HepG2 (cell line): Measurements from ENCODE around the gene CRAT. TPM values are rescaled to one million over a fixed set of nuclear protein-coding genes. Genes with fewer than 3 reads are reported as not detected.

Source experiments
- LCORL ChIP-seq, 2 experiments: fragments of 450-650 bp in 1 of 2; sonication (generic) in 1 of 2; formaldehyde crosslinking in 1 of 2; IDR thresholded peaks; 2 replicates each; pipeline versions ENCODE4 v1.5.0 to v1.6.1; 2017 to 2020; ENCODE audit warnings: antibody characterized with exemption in 1 of 2, missing genetic modification reagents in 1 of 2
- NKX3-1 ChIP-seq: sonication (generic); formaldehyde crosslinking; IDR thresholded peaks from 2 replicates; pipeline ENCODE4 v1.5.0; 2020; ENCODE audit warnings: missing genetic modification reagents
- RFXAP ChIP-seq: sonication (generic); formaldehyde crosslinking; IDR thresholded peaks from 2 replicates; pipeline ENCODE4 v1.4.0; 2020; ENCODE audit warnings: missing genetic modification reagents, borderline replicate concordance
- TARDBP ChIP-seq: sonication (generic); formaldehyde crosslinking; IDR thresholded peaks from 2 replicates; pipeline ENCODE4 v1.8.0; 2022; ENCODE audit warnings: mild to moderate bottlenecking, missing genetic modification reagents
- TBX3 ChIP-seq: fragments of 450-650 bp; IDR thresholded peaks from 2 replicates; pipeline ENCODE4 v1.6.1; 2017; ENCODE audit warnings: antibody characterized with exemption, mild to moderate bottlenecking, inconsistent platforms, borderline replicate concordance
- ZBTB20 ChIP-seq: sonication (generic); formaldehyde crosslinking; IDR thresholded peaks from 2 replicates; pipeline ENCODE4 v1.8.1; 2023; ENCODE audit warnings: missing genetic modification reagents, low read depth, mild to moderate bottlenecking, borderline replicate concordance
- ZFP41 ChIP-seq: sonication (generic); formaldehyde crosslinking; IDR thresholded peaks from 2 replicates; pipeline ENCODE4 v1.4.0; 2020; ENCODE audit warnings: mild to moderate bottlenecking, missing genetic modification reagents, borderline replicate concordance
- ZMYM4 ChIP-seq: sonication (generic); formaldehyde crosslinking; IDR thresholded peaks from 2 replicates; pipeline ENCODE4 v1.8.1; 2023; ENCODE audit warnings: mild to moderate bottlenecking, missing genetic modification reagents
- ZNF792 ChIP-seq: IDR thresholded peaks from 2 replicates; pipeline ENCODE4 v1.6.1; 2016
- polyA plus RNA-seq, 8 experiments: library from polyadenylated mRNA; depleted of rRNA in 3 of 8; stranded (reverse) in 7 of 8; unstranded in 1 of 8; fragments of >200 nt; fragmentation: Illumina TruSeq in 4 of 8; extraction: Trizol in 4 of 8; gene quantifications; 2 replicates each; pipeline versions ENCODE4 v1.2.1 to v1.2.3, GENCODE V29; 2011 to 2016; ENCODE audit warnings: low read depth in 4 of 8, missing spikeins in 1 of 8, mixed read lengths in 1 of 8; ENCODE audit not compliant: insufficient read depth in 1 of 8
- total RNA-seq, 5 experiments: library from RNA; depleted of rRNA; stranded (reverse); fragments of >200 nt; fragmentation: Illumina TruSeq; extraction: Trizol; gene quantifications; 2 replicates each; pipeline ENCODE4 v1.2.3, GENCODE V29; 2016; ENCODE audit warnings: low read depth in 1 of 5
- TF ChIP-seq, protein P1 (sequence below): sonication (generic); formaldehyde crosslinking; conservative IDR thresholded peaks from 2 replicates; pipeline ENCODE4 v1.4.0; 2020; ENCODE audit warnings: mild to moderate bottlenecking, missing genetic modification reagents, moderate library complexity
- TF ChIP-seq, protein P2 (sequence below): IDR thresholded peaks from 2 replicates; pipeline ENCODE4 v1.6.1; 2016; ENCODE audit warnings: mild to moderate bottlenecking, missing biosample characterization, missing genetic modification reagents
- TF ChIP-seq, protein P3 (sequence below): sonication (generic); formaldehyde crosslinking; IDR thresholded peaks from 2 replicates; pipeline ENCODE4 v1.4.0; 2020; ENCODE audit warnings: missing genetic modification reagents
- TF ChIP-seq, protein P4 (sequence below): sonication (generic); formaldehyde crosslinking; IDR thresholded peaks from 2 replicates; pipeline ENCODE4 v1.8.0; 2022; ENCODE audit warnings: mild to moderate bottlenecking, missing genetic modification reagents; ENCODE audit not compliant: insufficient replicate concordance
- TF ChIP-seq, protein P5 (sequence below): sonication (generic); formaldehyde crosslinking; IDR thresholded peaks from 2 replicates; pipeline ENCODE4 v1.4.0; 2020; ENCODE audit warnings: missing genetic modification reagents
- TF ChIP-seq, protein P6 (sequence below): sonication (generic); formaldehyde crosslinking; IDR thresholded peaks from 2 replicates; pipeline ENCODE4; 2020; ENCODE audit warnings: missing genetic modification reagents, mild to moderate bottlenecking, borderline replicate concordance

The CRAT gene
- total and polyA plus RNA-seq, 2 of the 13 experiments (the other 11 are each of a cell fraction or from before 2014, with no cell fraction given): 26.1 to 26.6 TPM

DNA sequence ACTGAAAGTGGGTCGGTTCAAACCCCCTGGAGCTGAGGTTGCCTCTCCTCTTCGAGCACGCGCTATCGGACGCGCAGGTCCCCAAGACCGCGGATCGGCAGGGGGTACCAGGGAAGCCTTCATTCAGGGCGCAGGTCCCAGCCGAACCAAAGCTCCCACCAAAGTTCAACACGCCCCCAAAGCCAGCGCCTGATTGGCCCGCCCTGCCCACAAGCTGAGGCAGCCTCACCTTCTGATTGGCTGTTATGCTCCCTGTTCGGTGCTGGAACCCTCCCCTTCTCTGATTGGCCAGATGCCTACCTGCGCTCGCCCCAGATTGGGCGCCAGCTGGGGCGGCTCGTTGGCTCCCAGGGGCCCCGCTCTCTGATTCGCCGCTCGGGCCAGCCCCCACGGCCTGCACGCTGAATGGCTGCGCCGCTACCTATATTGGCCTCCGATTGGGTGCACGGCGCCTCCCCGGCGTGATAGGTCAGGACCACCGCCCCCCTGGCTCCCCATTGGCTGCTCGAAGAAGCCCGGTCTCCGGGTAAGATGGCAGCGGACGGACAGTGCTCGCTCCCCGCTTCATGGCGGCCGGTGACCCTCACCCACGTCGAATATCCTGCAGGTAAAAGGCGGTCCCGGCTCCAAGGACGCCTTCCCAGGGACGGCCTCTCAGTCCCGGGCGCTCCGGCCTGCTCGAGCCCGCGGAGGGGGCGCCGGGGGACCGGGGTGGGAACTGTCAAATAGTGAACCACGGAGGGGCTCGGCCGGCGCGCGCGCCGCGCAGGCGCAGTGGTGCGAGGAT, 29.8 kb downstream of the CRAT start, which contains the start of gene DOLPP1 (continued):
- TF ChIP-seq, protein P1, sequence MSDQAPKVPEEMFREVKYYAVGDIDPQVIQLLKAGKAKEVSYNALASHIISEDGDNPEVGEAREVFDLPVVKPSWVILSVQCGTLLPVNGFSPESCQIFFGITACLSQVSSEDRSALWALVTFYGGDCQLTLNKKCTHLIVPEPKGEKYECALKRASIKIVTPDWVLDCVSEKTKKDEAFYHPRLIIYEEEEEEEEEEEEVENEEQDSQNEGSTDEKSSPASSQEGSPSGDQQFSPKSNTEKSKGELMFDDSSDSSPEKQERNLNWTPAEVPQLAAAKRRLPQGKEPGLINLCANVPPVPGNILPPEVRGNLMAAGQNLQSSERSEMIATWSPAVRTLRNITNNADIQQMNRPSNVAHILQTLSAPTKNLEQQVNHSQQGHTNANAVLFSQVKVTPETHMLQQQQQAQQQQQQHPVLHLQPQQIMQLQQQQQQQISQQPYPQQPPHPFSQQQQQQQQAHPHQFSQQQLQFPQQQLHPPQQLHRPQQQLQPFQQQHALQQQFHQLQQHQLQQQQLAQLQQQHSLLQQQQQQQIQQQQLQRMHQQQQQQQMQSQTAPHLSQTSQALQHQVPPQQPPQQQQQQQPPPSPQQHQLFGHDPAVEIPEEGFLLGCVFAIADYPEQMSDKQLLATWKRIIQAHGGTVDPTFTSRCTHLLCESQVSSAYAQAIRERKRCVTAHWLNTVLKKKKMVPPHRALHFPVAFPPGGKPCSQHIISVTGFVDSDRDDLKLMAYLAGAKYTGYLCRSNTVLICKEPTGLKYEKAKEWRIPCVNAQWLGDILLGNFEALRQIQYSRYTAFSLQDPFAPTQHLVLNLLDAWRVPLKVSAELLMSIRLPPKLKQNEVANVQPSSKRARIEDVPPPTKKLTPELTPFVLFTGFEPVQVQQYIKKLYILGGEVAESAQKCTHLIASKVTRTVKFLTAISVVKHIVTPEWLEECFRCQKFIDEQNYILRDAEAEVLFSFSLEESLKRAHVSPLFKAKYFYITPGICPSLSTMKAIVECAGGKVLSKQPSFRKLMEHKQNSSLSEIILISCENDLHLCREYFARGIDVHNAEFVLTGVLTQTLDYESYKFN (CRISPR knock-in tag): peak; percentile 42; the same call in 1 of the 2 replicates
- TF ChIP-seq, protein P2, sequence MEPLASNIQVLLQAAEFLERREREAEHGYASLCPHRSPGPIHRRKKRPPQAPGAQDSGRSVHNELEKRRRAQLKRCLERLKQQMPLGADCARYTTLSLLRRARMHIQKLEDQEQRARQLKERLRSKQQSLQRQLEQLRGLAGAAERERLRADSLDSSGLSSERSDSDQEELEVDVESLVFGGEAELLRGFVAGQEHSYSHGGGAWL: peak; percentile 62; the same call in 1 of the 2 replicates
- TF ChIP-seq TARDBP (CRISPR knock-in tag): peak; percentile 68; the same call in 1 of the 2 replicates
- peak; percentile 53; the same call in 1 of the 2 replicates for TF ChIP-seq ZNF792 (CRISPR knock-in tag)
- TF ChIP-seq TBX3: peak; percentile 72
- no peak for TF ChIP-seq ZBTB20 (CRISPR knock-in tag)
- TF ChIP-seq LCORL (IDR thresholded peaks at IDR 0.05): no peak
- TF ChIP-seq LCORL (CRISPR knock-in tag; IDR thresholded peaks at IDR 0.05): peak; percentile 65; the same call in 1 of the 2 replicates
- TF ChIP-seq, protein P3, sequence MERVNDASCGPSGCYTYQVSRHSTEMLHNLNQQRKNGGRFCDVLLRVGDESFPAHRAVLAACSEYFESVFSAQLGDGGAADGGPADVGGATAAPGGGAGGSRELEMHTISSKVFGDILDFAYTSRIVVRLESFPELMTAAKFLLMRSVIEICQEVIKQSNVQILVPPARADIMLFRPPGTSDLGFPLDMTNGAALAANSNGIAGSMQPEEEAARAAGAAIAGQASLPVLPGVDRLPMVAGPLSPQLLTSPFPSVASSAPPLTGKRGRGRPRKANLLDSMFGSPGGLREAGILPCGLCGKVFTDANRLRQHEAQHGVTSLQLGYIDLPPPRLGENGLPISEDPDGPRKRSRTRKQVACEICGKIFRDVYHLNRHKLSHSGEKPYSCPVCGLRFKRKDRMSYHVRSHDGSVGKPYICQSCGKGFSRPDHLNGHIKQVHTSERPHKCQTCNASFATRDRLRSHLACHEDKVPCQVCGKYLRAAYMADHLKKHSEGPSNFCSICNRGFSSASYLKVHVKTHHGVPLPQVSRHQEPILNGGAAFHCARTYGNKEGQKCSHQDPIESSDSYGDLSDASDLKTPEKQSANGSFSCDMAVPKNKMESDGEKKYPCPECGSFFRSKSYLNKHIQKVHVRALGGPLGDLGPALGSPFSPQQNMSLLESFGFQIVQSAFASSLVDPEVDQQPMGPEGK (CRISPR knock-in tag): peak; percentile 49; the same call in 1 of the 2 replicates
- TF ChIP-seq, protein P4, sequence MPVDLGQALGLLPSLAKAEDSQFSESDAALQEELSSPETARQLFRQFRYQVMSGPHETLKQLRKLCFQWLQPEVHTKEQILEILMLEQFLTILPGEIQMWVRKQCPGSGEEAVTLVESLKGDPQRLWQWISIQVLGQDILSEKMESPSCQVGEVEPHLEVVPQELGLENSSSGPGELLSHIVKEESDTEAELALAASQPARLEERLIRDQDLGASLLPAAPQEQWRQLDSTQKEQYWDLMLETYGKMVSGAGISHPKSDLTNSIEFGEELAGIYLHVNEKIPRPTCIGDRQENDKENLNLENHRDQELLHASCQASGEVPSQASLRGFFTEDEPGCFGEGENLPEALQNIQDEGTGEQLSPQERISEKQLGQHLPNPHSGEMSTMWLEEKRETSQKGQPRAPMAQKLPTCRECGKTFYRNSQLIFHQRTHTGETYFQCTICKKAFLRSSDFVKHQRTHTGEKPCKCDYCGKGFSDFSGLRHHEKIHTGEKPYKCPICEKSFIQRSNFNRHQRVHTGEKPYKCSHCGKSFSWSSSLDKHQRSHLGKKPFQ (CRISPR knock-in tag): peak; percentile 49
- TF ChIP-seq RFXAP: peak; percentile 99
- 0 out of 2 replicates have a peak, but pooled peaks have one; percentile 56 for TF ChIP-seq ZFP41 (CRISPR knock-in tag)
- TF ChIP-seq ZMYM4: peak; percentile 81; the same call in 1 of the 2 replicates
- TF ChIP-seq, protein P5, sequence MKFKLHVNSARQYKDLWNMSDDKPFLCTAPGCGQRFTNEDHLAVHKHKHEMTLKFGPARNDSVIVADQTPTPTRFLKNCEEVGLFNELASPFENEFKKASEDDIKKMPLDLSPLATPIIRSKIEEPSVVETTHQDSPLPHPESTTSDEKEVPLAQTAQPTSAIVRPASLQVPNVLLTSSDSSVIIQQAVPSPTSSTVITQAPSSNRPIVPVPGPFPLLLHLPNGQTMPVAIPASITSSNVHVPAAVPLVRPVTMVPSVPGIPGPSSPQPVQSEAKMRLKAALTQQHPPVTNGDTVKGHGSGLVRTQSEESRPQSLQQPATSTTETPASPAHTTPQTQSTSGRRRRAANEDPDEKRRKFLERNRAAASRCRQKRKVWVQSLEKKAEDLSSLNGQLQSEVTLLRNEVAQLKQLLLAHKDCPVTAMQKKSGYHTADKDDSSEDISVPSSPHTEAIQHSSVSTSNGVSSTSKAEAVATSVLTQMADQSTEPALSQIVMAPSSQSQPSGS: peak; percentile 46; the same call in 1 of the 2 replicates
- TF ChIP-seq, protein P6, sequence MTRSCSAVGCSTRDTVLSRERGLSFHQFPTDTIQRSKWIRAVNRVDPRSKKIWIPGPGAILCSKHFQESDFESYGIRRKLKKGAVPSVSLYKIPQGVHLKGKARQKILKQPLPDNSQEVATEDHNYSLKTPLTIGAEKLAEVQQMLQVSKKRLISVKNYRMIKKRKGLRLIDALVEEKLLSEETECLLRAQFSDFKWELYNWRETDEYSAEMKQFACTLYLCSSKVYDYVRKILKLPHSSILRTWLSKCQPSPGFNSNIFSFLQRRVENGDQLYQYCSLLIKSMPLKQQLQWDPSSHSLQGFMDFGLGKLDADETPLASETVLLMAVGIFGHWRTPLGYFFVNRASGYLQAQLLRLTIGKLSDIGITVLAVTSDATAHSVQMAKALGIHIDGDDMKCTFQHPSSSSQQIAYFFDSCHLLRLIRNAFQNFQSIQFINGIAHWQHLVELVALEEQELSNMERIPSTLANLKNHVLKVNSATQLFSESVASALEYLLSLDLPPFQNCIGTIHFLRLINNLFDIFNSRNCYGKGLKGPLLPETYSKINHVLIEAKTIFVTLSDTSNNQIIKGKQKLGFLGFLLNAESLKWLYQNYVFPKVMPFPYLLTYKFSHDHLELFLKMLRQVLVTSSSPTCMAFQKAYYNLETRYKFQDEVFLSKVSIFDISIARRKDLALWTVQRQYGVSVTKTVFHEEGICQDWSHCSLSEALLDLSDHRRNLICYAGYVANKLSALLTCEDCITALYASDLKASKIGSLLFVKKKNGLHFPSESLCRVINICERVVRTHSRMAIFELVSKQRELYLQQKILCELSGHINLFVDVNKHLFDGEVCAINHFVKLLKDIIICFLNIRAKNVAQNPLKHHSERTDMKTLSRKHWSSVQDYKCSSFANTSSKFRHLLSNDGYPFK (CRISPR knock-in tag): peak; percentile 94
- no peak for TF ChIP-seq NKX3-1 (CRISPR knock-in tag)
